ENCODE measurements around the gene SPIN1.

DNA sequence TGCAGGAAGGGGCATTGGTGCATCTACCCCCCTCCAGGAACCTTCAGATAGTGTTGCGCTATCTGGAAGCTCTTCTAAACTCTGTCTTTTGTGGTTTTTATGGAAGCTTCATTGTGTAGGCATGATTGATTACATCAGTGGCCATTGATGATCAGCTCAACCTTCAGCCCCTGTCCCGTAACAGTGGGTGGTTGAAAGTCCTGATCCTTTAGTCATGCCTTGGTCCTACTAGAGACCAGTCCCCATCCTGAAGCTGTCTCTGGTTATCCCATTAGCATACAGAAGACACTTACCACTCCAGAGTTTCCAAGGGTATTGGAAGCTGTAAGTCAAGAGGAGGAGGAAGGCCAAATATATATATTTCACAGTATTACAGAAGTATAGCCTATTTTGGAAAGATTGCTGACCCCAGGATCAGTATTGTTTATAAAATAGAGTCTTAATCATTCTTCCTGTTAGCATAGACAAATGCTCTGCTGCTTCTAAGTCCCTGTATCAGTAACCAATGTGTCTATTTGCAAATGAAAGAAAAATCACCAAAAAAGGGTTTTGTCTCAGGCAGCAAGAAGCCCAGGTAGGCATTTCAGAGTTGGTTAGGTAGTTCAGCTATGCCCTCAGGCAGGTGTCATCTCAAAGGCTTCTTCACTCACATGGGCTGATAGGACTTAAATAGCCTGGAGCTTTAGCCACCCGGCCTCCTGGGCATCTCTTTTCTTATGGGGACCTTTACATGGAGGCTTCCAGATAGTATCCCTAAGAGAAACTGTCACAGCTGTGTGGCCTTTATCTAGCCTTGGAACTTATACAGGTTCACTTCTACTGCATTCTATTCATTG is 41.6 kb downstream of the SPIN1 start:
- TF ChIP-seq CTCF (conservative IDR thresholded peaks at IDR 0.05; ENCODE audit: low read depth, low read length), result no peak
- no peak for TF ChIP-seq EZH2 (IDR thresholded peaks at IDR 0.05; ENCODE audit: low read length, unreplicated experiment)
